Suprapubic skin (tissue), 4 donors: Measurements from ENCODE around the gene MIPOL1.

Source experiments
- EP300 ChIP-seq: sonication (generic); formaldehyde crosslinking; IDR thresholded peaks from one replicate; pipeline ENCODE4 v1.6.1; 2017; ENCODE audit warnings: antibody characterized with exemption
- POLR2AphosphoS5 ChIP-seq, 3 donors: sonication (generic); formaldehyde crosslinking; IDR thresholded peaks; one replicate each; pipeline ENCODE4 v1.6.1; 2017; ENCODE audit warnings: antibody characterized with exemption in 3 of 3
- TF ChIP-seq, protein P1 (sequence below), 2 donors: fragments of 200-600 bp in 1 of 2; fragments of 450-650 bp in 1 of 2; sonication (generic) in 1 of 2; IDR thresholded peaks; one replicate each; pipeline ENCODE4 v1.5.1; 2016 to 2019; ENCODE audit warnings: antibody characterized with exemption in 2 of 2, mild to moderate bottlenecking in 1 of 2, moderate library complexity in 1 of 2

- TF ChIP-seq, protein P1, sequence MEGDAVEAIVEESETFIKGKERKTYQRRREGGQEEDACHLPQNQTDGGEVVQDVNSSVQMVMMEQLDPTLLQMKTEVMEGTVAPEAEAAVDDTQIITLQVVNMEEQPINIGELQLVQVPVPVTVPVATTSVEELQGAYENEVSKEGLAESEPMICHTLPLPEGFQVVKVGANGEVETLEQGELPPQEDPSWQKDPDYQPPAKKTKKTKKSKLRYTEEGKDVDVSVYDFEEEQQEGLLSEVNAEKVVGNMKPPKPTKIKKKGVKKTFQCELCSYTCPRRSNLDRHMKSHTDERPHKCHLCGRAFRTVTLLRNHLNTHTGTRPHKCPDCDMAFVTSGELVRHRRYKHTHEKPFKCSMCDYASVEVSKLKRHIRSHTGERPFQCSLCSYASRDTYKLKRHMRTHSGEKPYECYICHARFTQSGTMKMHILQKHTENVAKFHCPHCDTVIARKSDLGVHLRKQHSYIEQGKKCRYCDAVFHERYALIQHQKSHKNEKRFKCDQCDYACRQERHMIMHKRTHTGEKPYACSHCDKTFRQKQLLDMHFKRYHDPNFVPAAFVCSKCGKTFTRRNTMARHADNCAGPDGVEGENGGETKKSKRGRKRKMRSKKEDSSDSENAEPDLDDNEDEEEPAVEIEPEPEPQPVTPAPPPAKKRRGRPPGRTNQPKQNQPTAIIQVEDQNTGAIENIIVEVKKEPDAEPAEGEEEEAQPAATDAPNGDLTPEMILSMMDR (IDR thresholded peaks at IDR 0.05) = no peak
- TF ChIP-seq POLR2AphosphoS5 (IDR thresholded peaks at IDR 0.05) (no peak), EP300 (no peak)
Observed at GRCh38 chr14:37168721-37169120, 29.0 kb upstream of the MIPOL1 start.
